ENCODE results near the gene FAM131B. TPM values are rescaled to one million over a fixed set of nuclear protein-coding genes. Genes with fewer than 3 reads are reported as not detected.

Gene FAM131B
- total RNA-seq, 1 experiment from 2014 or later, result 0.19 TPM

GRCh38 chr7:143388491-143389101 lies 26.1 kb upstream of the FAM131B start:
- Mint-ChIP-seq H3K36me3 (ENCODE audit: insufficient read depth, unreplicated experiment) (peaks cover 47% of the 10 kb centered on the region), H3K9me3 (ENCODE audit: unreplicated experiment) (no peaks in the 10 kb centered on the region), H3K4me3 (ENCODE audit: unreplicated experiment) (no peak overlapping the region), H3K27ac (ENCODE audit: low read depth, unreplicated experiment) (no peak overlapping the region), H3K27me3 (ENCODE audit: insufficient read depth, unreplicated experiment) (no peaks in the 10 kb centered on the region), H3K4me1 (ENCODE audit: insufficient read depth, unreplicated experiment) (peaks cover 15% of the 10 kb centered on the region)
- intact Hi-C loops (cut with micrococcal nuclease), result no loop called here
- BruUV-seq (replicated peaks), result no TSS peak
- DNase-seq (ENCODE audit: unreplicated experiment), result no peak
- TF ChIP-seq, protein P1, sequence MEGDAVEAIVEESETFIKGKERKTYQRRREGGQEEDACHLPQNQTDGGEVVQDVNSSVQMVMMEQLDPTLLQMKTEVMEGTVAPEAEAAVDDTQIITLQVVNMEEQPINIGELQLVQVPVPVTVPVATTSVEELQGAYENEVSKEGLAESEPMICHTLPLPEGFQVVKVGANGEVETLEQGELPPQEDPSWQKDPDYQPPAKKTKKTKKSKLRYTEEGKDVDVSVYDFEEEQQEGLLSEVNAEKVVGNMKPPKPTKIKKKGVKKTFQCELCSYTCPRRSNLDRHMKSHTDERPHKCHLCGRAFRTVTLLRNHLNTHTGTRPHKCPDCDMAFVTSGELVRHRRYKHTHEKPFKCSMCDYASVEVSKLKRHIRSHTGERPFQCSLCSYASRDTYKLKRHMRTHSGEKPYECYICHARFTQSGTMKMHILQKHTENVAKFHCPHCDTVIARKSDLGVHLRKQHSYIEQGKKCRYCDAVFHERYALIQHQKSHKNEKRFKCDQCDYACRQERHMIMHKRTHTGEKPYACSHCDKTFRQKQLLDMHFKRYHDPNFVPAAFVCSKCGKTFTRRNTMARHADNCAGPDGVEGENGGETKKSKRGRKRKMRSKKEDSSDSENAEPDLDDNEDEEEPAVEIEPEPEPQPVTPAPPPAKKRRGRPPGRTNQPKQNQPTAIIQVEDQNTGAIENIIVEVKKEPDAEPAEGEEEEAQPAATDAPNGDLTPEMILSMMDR (IDR thresholded peaks at IDR 0.05; ENCODE audit: unreplicated experiment), result no peak
- POLR2A ChIA-PET, result interaction anchor here (1.1 to 1.6 kb wide), 2 partner anchors 9 to 58 kb away, joined by 3 to 8 read pairs; no protein-coding TSS in a partner anchor
- CTCF ChIA-PET, result interaction anchor here (0.7 to 1.1 kb wide), 5 partner anchors 9 to 129 kb away, joined by 3 to 5 read pairs (median 4); partner anchors contain the start of gene GSTK1

DNA sequence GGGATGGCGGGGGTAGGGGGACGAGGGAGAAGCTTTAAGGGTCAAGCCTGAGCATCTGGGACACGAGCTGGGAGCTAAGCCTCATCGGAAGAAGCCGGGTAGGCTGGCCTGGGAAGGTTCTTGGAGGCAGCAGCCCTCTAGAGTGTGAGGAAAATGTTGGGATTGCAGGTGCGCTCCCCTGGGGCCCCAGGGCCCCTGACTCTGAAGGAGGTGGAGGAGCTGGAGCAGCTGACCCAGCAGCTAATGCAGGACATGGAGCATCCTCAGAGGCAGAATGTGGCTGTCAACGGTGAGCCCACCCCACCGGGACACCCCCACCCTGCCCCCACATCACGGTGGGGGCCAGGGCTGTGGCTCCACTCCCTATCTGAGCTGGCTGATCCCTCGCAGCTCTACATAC lies 25.5 kb upstream of the FAM131B start:
- Mint-ChIP-seq H3K27me3 (ENCODE audit: insufficient read depth, unreplicated experiment) (no peaks in the 10 kb centered on the region), H3K4me3 (ENCODE audit: unreplicated experiment) (no peak overlapping the region), H3K9me3 (ENCODE audit: unreplicated experiment) (no peaks in the 10 kb centered on the region), H3K36me3 (ENCODE audit: insufficient read depth, unreplicated experiment) (peaks cover 46% of the 10 kb centered on the region), H3K27ac (ENCODE audit: low read depth, unreplicated experiment) (no peak overlapping the region), H3K4me1 (ENCODE audit: insufficient read depth, unreplicated experiment) (peaks cover 13% of the 10 kb centered on the region)
- ChIA-PET CTCF (interaction anchor here (0.7 to 1.1 kb wide), 3 partner anchors 28 to 128 kb away, joined by 3 to 5 read pairs (median 4); partner anchors contain the start of gene GSTK1), POLR2A (interaction anchor here (1.1 to 1.6 kb wide), 2 partner anchors 8 to 57 kb away, joined by 3 to 8 read pairs; no protein-coding TSS in a partner anchor)
- BruUV-seq (replicated peaks), result no TSS peak
- DNase-seq (ENCODE audit: unreplicated experiment), result no peak
- intact Hi-C loops (cut with micrococcal nuclease), result no loop called here
- TF ChIP-seq, protein P1 (IDR thresholded peaks at IDR 0.05; ENCODE audit: unreplicated experiment), result no peak

DNA sequence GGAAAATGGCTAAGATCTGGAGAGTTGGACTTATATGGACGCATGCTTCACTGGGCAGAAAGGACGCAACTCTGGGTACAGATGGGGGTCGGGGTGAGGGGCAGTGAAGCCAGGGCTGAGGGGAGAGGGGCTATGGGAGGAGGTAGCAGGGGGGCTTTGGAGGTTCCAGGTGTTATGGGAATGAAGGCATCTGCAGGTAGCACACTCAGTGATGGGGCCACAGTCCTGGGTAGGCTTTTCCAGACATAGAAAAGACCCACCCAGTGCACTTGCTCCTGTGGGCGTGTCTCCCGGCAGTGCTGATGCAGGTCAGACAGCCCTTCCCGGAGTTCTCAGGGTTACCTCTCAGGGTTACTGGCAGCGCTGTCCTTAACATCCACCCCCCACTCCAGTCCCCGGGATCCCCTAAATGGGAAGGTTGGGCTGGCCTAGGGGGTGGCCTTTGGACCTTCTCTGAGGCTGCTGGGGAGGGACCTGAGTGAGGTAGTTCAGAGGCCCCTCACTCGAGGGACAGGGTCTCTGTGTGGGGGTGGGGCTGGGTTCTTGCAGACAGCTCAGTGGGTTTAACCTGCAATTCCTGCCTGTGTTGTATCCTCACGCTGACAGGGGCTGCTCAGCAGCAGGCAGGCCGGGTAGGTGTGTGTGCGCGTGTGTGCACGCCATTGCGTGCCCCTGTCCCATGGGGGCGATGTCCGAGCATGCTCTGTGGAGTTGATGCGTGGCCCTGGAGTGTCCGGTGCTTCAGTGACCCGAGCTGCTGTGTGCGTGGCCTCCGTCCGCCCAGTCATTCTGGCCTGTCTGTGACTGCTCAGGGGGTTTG lies 24.9 kb upstream of the FAM131B start:
- Mint-ChIP-seq H3K4me1 (ENCODE audit: insufficient read depth, unreplicated experiment) (peaks cover 16% of the 10 kb centered on the region), H3K4me3 (ENCODE audit: unreplicated experiment) (no peak overlapping the region), H3K27ac (ENCODE audit: low read depth, unreplicated experiment) (no peak overlapping the region), H3K27me3 (ENCODE audit: insufficient read depth, unreplicated experiment) (no peaks in the 10 kb centered on the region), H3K36me3 (ENCODE audit: insufficient read depth, unreplicated experiment) (peaks cover 43% of the 10 kb centered on the region), H3K9me3 (ENCODE audit: unreplicated experiment) (no peaks in the 10 kb centered on the region)
- intact Hi-C loops (cut with micrococcal nuclease), result no loop called here
- no peak for DNase-seq (ENCODE audit: unreplicated experiment)
- ChIA-PET POLR2A (no interaction called here), CTCF (interaction anchor here (0.7 to 1.1 kb wide), 3 partner anchors 29 to 127 kb away, joined by 3 to 5 read pairs (median 4); partner anchors contain the start of gene GSTK1)
- TF ChIP-seq, protein P1 (IDR thresholded peaks at IDR 0.05; ENCODE audit: unreplicated experiment), result no peak
- no TSS peak for BruUV-seq (replicated peaks)

All from MCF 10A (cell line).